8988T (cell line): ENCODE data around the gene R3HDM4.

ENCODE experiments used
- DNase-seq: peaks from one replicate; pipeline ENCODE4 v3.0.0; 2011

The R3HDM4 gene

GRCh38 chr19:872266-872951 lies 40.6 kb downstream of the R3HDM4 start:
- DNase-seq = peak; percentile 86

GRCh38 chr19:871446-872265 lies 41.4 kb downstream of the R3HDM4 start:
- DNase-seq = no peak

GRCh38 chr19:870963-871401 lies 42.0 kb downstream of the R3HDM4 start:
- no peak for DNase-seq

GRCh38 chr19:870314-870713 lies 42.7 kb downstream of the R3HDM4 start:
- DNase-seq = no peak

GRCh38 chr19:869245-870177 lies 43.5 kb downstream of the R3HDM4 start:
- DNase-seq = no peak

- DNase-seq = no peak
Observed at GRCh38 chr19:868458-869244, 44.4 kb downstream of the R3HDM4 start.

- no peak for DNase-seq
Observed at GRCh38 chr19:867855-868457, 45.1 kb downstream of the R3HDM4 start.

GRCh38 chr19:867301-867793 lies 45.7 kb downstream of the R3HDM4 start:
- DNase-seq = no peak

- DNase-seq = no peak
Observed at GRCh38 chr19:866769-867300, 46.2 kb downstream of the R3HDM4 start.

- DNase-seq = no peak
Observed at GRCh38 chr19:863315-863620, 49.8 kb downstream of the R3HDM4 start.

- no peak for DNase-seq
Observed at GRCh38 chr19:862581-863314, 50.3 kb downstream of the R3HDM4 start.

- DNase-seq = peak; percentile 81
Observed at GRCh38 chr19:861756-862580, 51.1 kb downstream of the R3HDM4 start.

GRCh38 chr19:861141-861755 lies 51.8 kb downstream of the R3HDM4 start:
- DNase-seq = no peak

GRCh38 chr19:858868-859843 lies 53.9 kb downstream of the R3HDM4 start, which contains the start of gene CFD:
TSS of gene CFD (plus strand) at chr19:859664. CDS start at chr19:859690, 26 bp downstream.
- DNase-seq = no peak

GRCh38 chr19:858284-858683 lies 54.7 kb downstream of the R3HDM4 start:
- no peak for DNase-seq

GRCh38 chr19:855566-856120 lies 57.4 kb downstream of the R3HDM4 start:
- no peak for DNase-seq

GRCh38 chr19:855142-855541 lies 57.9 kb downstream of the R3HDM4 start:
- no peak for DNase-seq

- no peak for DNase-seq
Observed at GRCh38 chr19:854549-854948, 58.5 kb downstream of the R3HDM4 start.
